Measurements from ENCODE around the gene BMP7.
"Not testable (repeated sequence)": the region's sequence is repeated elsewhere in the genome, so short reads cannot be mapped to it uniquely, and the experiment has no call there.

The BMP7 gene

GRCh38 chr20:57241363-57241991, 25.0 kb downstream of the BMP7 start:
- no peak overlapping the region for H3K4me3 ChIP-seq (ENCODE audit: control insufficient read depth, low read depth, low read length)
- no peak for DNase-seq (ENCODE audit: low read depth)
- TF ChIP-seq CTCF (conservative IDR thresholded peaks at IDR 0.05; ENCODE audit: control insufficient read depth, insufficient read depth, low read depth, low read length): no peak

GRCh38 chr20:57240581-57241362, 25.7 kb downstream of the BMP7 start:
- DNase-seq (ENCODE audit: low read depth): no peak
- H3K4me3 ChIP-seq (ENCODE audit: control insufficient read depth, low read depth, low read length): no peak overlapping the region
- no peak for TF ChIP-seq CTCF (conservative IDR thresholded peaks at IDR 0.05; ENCODE audit: control insufficient read depth, insufficient read depth, low read depth, low read length)

- DNase-seq (ENCODE audit: low read depth); H3K4me3 ChIP-seq (ENCODE audit: control insufficient read depth, low read depth, low read length): not testable (repeated sequence)
Measured at GRCh38 chr20:57239725-57240124, 26.7 kb downstream of the BMP7 start.

- DNase-seq (ENCODE audit: low read depth); H3K4me3 ChIP-seq (ENCODE audit: control insufficient read depth, low read depth, low read length): not testable (repeated sequence)
Measured at GRCh38 chr20:57239324-57239723, 27.1 kb downstream of the BMP7 start.

GRCh38 chr20:57238089-57238488, 28.4 kb downstream of the BMP7 start:
- H3K4me3 ChIP-seq (ENCODE audit: control insufficient read depth, low read depth, low read length): no peak overlapping the region
- no peak for DNase-seq (ENCODE audit: low read depth)
- no peak for TF ChIP-seq CTCF (conservative IDR thresholded peaks at IDR 0.05; ENCODE audit: control insufficient read depth, insufficient read depth, low read depth, low read length)

GRCh38 chr20:57237585-57237953, 28.9 kb downstream of the BMP7 start:
- DNase-seq (ENCODE audit: low read depth): no peak
- no peak overlapping the region for H3K4me3 ChIP-seq (ENCODE audit: control insufficient read depth, low read depth, low read length)
- TF ChIP-seq CTCF (conservative IDR thresholded peaks at IDR 0.05; ENCODE audit: control insufficient read depth, insufficient read depth, low read depth, low read length): no peak

GRCh38 chr20:57236813-57237584, 29.4 kb downstream of the BMP7 start:
- DNase-seq (ENCODE audit: low read depth): no peak
- no peak for TF ChIP-seq CTCF (conservative IDR thresholded peaks at IDR 0.05; ENCODE audit: control insufficient read depth, insufficient read depth, low read depth, low read length)
- H3K4me3 ChIP-seq (ENCODE audit: control insufficient read depth, low read depth, low read length): no peak overlapping the region
